OCI-LY3 (cell line): ENCODE results near the gene TRMT112.
A peak's percentile ranks its signal among the peaks of the same experiment; 100 is the strongest.

Experiments
- H2AFZ ChIP-seq: fragments of 200-600, 300-600 bp; shearing (Covaris generic); 2 replicates; pipeline ENCODE4 v1.6.0; 2014; ENCODE audit warnings: antibody characterized with exemption, low read depth, low read length
- H3K27ac ChIP-seq: fragments of 200-600, 300-600 bp; sonication (generic); 2 replicates; pipeline ENCODE4 v1.5.1; 2014; ENCODE audit warnings: mild to moderate bottlenecking, low read length, moderate library complexity, mixed read lengths
- H3K27me3 ChIP-seq: fragments of 200-600, 300-600 bp; sonication (generic); 2 replicates; pipeline ENCODE4 v1.6.1; 2014; ENCODE audit warnings: low read depth, low read length, mixed read lengths
- H3K36me3 ChIP-seq: fragments of 200-600, 300-600 bp; sonication (generic); replicated peaks from 2 replicates; pipeline ENCODE3; 2014; ENCODE audit warnings: low read depth, low read length, mixed read lengths
- H3K4me1 ChIP-seq: fragments of 300-600, 200-600 bp; sonication (generic); 2 replicates; pipeline ENCODE4 v1.6.1; 2014; ENCODE audit warnings: low read length, mixed read lengths
- H3K4me2 ChIP-seq: fragments of 200-600, 300-600 bp; sonication (generic); 2 replicates; pipeline ENCODE4 v1.6.1; 2014; ENCODE audit warnings: low read length, mixed read lengths
- H3K4me3 ChIP-seq: fragments of 300-600, 200-600 bp; sonication (generic); 2 replicates; pipeline ENCODE4 v1.5.1; 2014; ENCODE audit warnings: antibody characterized with exemption, mild to moderate bottlenecking, low read length, moderate library complexity
- H3K79me2 ChIP-seq: fragments of 300-600, 200-600 bp; shearing (Covaris generic); 2 replicates; pipeline ENCODE4 v1.6.1; 2014; ENCODE audit warnings: mild to moderate bottlenecking, low read length, mixed read lengths
- H3K9ac ChIP-seq: fragments of 300-600, 200-600 bp; shearing (Covaris generic); 2 replicates; pipeline ENCODE4 v1.6.0; 2014; ENCODE audit warnings: mild to moderate bottlenecking, low read length, moderate library complexity
- H3K9me3 ChIP-seq: fragments of 200-600, 300-600 bp; shearing (Covaris generic); 2 replicates; pipeline ENCODE4 v1.6.1; 2014; ENCODE audit warnings: low read length, mixed read lengths; ENCODE audit not compliant: insufficient read depth
- H4K20me1 ChIP-seq: fragments of 200-600, 300-600 bp; sonication (generic); 2 replicates; pipeline ENCODE4 v1.6.1; 2016; ENCODE audit warnings: low read length, mixed read lengths; ENCODE audit not compliant: insufficient read depth
- CTCF ChIP-seq: fragments of 200-600, 300-600 bp; sonication (generic); IDR thresholded peaks from 2 replicates; pipeline ENCODE4 v1.5.1; 2014; ENCODE audit warnings: antibody characterized with exemption, low read length, low read depth
- EZH2phosphoT487 ChIP-seq: fragments of 200-600 bp; shearing (Covaris generic); IDR thresholded peaks from 2 replicates; pipeline ENCODE4 v1.6.1; 2018; ENCODE audit warnings: antibody characterized with exemption, mixed run types, low read depth

Gene TRMT112

GRCh38 chr11:64304316-64305072, 12.9 kb downstream of the TRMT112 start:
- H3K27ac ChIP-seq, result peak overlapping the region; percentile 93
- peak overlapping the region; percentile 91 for H3K4me3 ChIP-seq
- peaks cover 22% of the 10 kb centered on the region for H3K4me1 ChIP-seq
- no peaks in the 10 kb centered on the region for H3K36me3 ChIP-seq
- TF ChIP-seq CTCF (peak; percentile 97), EZH2phosphoT487 (no peak)
- H3K27me3 ChIP-seq, result no peaks in the 10 kb centered on the region
- H2AFZ ChIP-seq, result peak overlapping the region; percentile 73
- no peaks in the 10 kb centered on the region for H4K20me1 ChIP-seq
- H3K9ac ChIP-seq, result peak overlapping the region; percentile 98
- H3K9me3 ChIP-seq, result no peaks in the 10 kb centered on the region
- peaks cover 26% of the 10 kb centered on the region for H3K79me2 ChIP-seq
- H3K4me2 ChIP-seq, result peak overlapping the region; percentile 86

- H4K20me1 ChIP-seq, result no peaks in the 10 kb centered on the region
- peak overlapping the region; percentile 86 for H3K4me2 ChIP-seq
- no peaks in the 10 kb centered on the region for H3K27me3 ChIP-seq
- TF ChIP-seq CTCF, result no peak
- no peak for TF ChIP-seq EZH2phosphoT487
- no peak overlapping the region for H2AFZ ChIP-seq
- peaks cover 26% of the 10 kb centered on the region for H3K79me2 ChIP-seq
- no peaks in the 10 kb centered on the region for H3K36me3 ChIP-seq
- no peaks in the 10 kb centered on the region for H3K9me3 ChIP-seq
- peak overlapping the region; percentile 93 for H3K27ac ChIP-seq
- peak overlapping the region; percentile 91 for H3K4me3 ChIP-seq
- H3K4me1 ChIP-seq, result peaks cover 22% of the 10 kb centered on the region
- peak overlapping the region; percentile 98 for H3K9ac ChIP-seq
These were observed 13.4 kb downstream of the TRMT112 start for GRCh38 chr11:64304032-64304315.

GRCh38 chr11:64303109-64304031, 14.0 kb downstream of the TRMT112 start:
- peaks cover 26% of the 10 kb centered on the region for H3K79me2 ChIP-seq
- H3K9me3 ChIP-seq, result no peaks in the 10 kb centered on the region
- peak overlapping the region; percentile 98; the same call in 1 of the 2 replicates for H3K9ac ChIP-seq
- peak overlapping the region; percentile 86 for H3K4me2 ChIP-seq
- H3K27me3 ChIP-seq, result no peaks in the 10 kb centered on the region
- no peak for TF ChIP-seq CTCF
- no peak for TF ChIP-seq EZH2phosphoT487
- peak overlapping the region; percentile 93 for H3K27ac ChIP-seq
- peaks cover 22% of the 10 kb centered on the region for H3K4me1 ChIP-seq
- no peak overlapping the region for H2AFZ ChIP-seq
- no peaks in the 10 kb centered on the region for H3K36me3 ChIP-seq
- H3K4me3 ChIP-seq, result peak overlapping the region; percentile 91
- no peaks in the 10 kb centered on the region for H4K20me1 ChIP-seq

GRCh38 chr11:64299847-64300648, 17.3 kb downstream of the TRMT112 start, which contains the start of gene CATSPERZ:
Gene CATSPERZ (plus strand): TSS chr11:64300358. CDS start chr11:64300411, 53 bp downstream.
- H3K27me3 ChIP-seq, result peaks cover 13% of the 10 kb centered on the region; the same call in 1 of the 2 replicates
- no peaks in the 10 kb centered on the region for H3K36me3 ChIP-seq
- no peaks in the 10 kb centered on the region for H4K20me1 ChIP-seq
- no peak for TF ChIP-seq EZH2phosphoT487
- no peak for TF ChIP-seq CTCF
- no peak within 1 kb of the TSS for H3K27ac ChIP-seq
- H3K79me2 ChIP-seq, result no peaks in the 10 kb centered on the region
- peaks cover 12% of the 10 kb centered on the region for H3K4me1 ChIP-seq
- H3K9ac ChIP-seq, result no peak within 1 kb of the TSS
- peak within 1 kb of the TSS; percentile 14 for H3K4me2 ChIP-seq
- no peaks in the 10 kb centered on the region for H3K9me3 ChIP-seq
- no peak within 1 kb of the TSS for H3K4me3 ChIP-seq
- H2AFZ ChIP-seq, result no peak within 1 kb of the TSS
